Measurements from ENCODE around the gene GDPD5. TPM values are rescaled to one million over a fixed set of nuclear protein-coding genes. Genes with fewer than 3 reads are reported as not detected.

GDPD5 gene
- total RNA-seq, 3 donors from 2014 or later (not counting 1 experiment from before 2014, with no cell fraction given), result 49.7 to 95.2 (median 60.2) TPM

DNA sequence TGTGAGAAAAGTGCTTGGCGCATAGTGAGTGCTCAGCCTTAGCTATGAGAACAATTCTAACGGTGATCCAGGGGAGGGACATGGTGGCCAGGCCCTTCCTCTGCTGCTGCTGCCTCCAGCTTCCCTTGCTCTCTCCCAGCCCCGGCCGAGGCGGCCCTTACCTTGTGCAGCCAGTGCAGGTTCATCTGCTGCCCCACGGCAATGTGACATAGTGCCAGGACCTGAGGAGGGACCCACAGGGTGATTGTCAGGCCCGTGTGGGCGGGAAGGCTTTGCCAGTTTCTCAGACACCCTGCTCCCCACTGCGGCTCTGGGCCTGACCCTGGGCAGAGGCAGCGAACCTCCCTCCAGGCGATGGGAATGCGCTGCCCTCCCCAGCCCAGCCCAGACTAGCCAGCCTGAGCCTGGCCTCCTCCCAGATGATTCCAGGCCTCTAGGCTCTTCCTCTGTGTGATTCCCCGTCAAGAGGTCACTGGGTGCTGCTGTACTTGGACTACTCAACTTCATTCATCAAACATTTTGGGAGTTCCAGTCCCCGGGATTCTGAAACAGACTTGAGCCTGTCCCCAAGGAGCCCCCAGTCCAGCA is 69.1 kb downstream of the GDPD5 start:
- no peaks in the 10 kb centered on the region for H3K36me3 ChIP-seq (ENCODE audit: control insufficient read depth, insufficient read depth, low read length)
- Mint-ChIP-seq H3K9me3 (no peaks in the 10 kb centered on the region), H3K36me3 (no peaks in the 10 kb centered on the region), H3K4me3 (no peak overlapping the region), H3K4me1 (no peaks in the 10 kb centered on the region), H3K27ac (no peak overlapping the region), H3K27me3 (ENCODE audit: low read depth in 2 of 2) (no peaks in the 10 kb centered on the region)
- H3K27me3 ChIP-seq (ENCODE audit: control insufficient read depth, insufficient read depth, low read length), result no peaks in the 10 kb centered on the region
- H3K4me1 ChIP-seq (ENCODE audit: control insufficient read depth, insufficient read depth, low read length), result no peaks in the 10 kb centered on the region
- H3K4me3 ChIP-seq (ENCODE audit: low read length), result no peak overlapping the region
- no peak overlapping the region for H3K27ac ChIP-seq (ENCODE audit: low read length)
- WGBS (ENCODE audit: insufficient coverage), result 95% methylated on average over 14 of the region's 14 CpGs
- no peaks in the 10 kb centered on the region for H3K9me3 ChIP-seq (ENCODE audit: control insufficient read depth, insufficient read depth, low read length)
- ATAC-seq, result no peak
- intact Hi-C loops (cut with micrococcal nuclease), result no loop called here
- TF ChIP-seq, protein P1, sequence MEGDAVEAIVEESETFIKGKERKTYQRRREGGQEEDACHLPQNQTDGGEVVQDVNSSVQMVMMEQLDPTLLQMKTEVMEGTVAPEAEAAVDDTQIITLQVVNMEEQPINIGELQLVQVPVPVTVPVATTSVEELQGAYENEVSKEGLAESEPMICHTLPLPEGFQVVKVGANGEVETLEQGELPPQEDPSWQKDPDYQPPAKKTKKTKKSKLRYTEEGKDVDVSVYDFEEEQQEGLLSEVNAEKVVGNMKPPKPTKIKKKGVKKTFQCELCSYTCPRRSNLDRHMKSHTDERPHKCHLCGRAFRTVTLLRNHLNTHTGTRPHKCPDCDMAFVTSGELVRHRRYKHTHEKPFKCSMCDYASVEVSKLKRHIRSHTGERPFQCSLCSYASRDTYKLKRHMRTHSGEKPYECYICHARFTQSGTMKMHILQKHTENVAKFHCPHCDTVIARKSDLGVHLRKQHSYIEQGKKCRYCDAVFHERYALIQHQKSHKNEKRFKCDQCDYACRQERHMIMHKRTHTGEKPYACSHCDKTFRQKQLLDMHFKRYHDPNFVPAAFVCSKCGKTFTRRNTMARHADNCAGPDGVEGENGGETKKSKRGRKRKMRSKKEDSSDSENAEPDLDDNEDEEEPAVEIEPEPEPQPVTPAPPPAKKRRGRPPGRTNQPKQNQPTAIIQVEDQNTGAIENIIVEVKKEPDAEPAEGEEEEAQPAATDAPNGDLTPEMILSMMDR (IDR thresholded peaks at IDR 0.05), result no peak
- DNase-seq, result no peak

DNA sequence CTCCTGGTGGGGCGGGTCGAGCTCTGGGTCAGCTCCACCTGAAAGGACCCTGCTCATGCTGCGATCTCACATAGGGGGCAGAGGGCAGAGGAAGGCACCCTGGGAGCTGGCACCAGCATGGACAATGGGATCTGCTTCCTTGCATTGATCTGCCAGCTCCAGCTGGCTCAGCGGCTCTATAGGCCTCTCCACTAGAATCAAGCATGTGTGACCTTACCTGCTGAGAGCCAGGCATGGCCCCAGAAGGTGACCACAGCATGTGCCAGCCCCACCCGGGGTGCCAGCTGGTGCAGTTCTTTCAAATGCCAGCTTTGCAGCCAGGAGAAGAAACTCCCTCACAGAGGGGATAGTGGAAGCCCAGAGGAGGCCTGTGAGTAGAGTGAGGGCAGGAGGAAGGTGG is 70.8 kb downstream of the GDPD5 start:
- Histone ChIP-seq H3K9me3 (ENCODE audit: control insufficient read depth, insufficient read depth, low read length) (peaks cover 4% of the 10 kb centered on the region), H3K27me3 (ENCODE audit: control insufficient read depth, insufficient read depth, low read length) (no peaks in the 10 kb centered on the region), H3K4me1 (ENCODE audit: control insufficient read depth, insufficient read depth, low read length) (no peaks in the 10 kb centered on the region), H3K4me3 (ENCODE audit: low read length) (no peak overlapping the region), H3K27ac (ENCODE audit: low read length) (no peak overlapping the region), H3K36me3 (ENCODE audit: control insufficient read depth, insufficient read depth, low read length) (no peaks in the 10 kb centered on the region)
- WGBS (ENCODE audit: insufficient coverage), result 90% methylated on average over 5 of the region's 5 CpGs
- intact Hi-C loops (cut with micrococcal nuclease), result no loop called here
- no peaks in the 10 kb centered on the region for H3K9me3 Mint-ChIP-seq
- H3K36me3 Mint-ChIP-seq, result no peaks in the 10 kb centered on the region
- H3K4me3 Mint-ChIP-seq, result no peak overlapping the region
- DNase-seq, result no peak
- TF ChIP-seq, protein P1 (IDR thresholded peaks at IDR 0.05), result no peak
- H3K27ac Mint-ChIP-seq, result no peak overlapping the region
- no peaks in the 10 kb centered on the region for H3K27me3 Mint-ChIP-seq (ENCODE audit: low read depth in 2 of 2)
- H3K4me1 Mint-ChIP-seq, result no peaks in the 10 kb centered on the region
- no peak for ATAC-seq

DNA sequence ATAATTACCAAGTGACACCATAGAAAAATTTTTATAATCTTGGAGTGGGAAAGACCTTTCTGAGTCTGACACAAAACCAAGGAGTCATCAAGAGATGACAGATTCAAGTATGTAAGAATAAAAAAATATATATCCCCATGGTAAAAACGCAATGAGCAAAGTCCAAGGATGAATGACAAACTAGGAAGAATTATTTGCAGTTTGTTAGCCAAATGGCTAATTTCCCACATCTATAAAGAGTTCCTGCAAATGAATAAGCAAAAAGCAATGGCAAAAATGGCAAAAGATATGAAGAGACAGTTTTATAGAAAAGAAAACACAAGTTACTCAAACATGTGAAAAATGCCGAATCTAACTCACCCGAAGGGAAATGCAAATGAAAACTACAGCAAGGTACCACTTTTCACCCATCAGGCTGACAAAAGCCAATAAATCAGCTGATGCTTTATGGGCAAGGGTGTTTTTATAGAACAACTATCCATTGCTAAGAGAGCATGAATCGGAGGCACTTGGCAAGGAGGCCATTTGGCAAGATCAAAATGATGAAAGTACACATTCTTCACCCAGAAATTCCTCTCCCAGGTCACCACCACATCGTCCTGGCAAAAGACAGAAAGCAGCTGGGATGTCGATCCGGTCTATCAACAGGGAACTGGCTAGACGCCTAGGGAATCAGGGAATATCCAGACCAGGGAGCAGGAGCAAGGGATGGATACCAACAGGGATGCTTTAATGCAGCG is 71.7 kb downstream of the GDPD5 start:
- Mint-ChIP-seq H3K27me3 (ENCODE audit: low read depth in 2 of 2) (no peaks in the 10 kb centered on the region), H3K9me3 (no peaks in the 10 kb centered on the region), H3K4me3 (no peak overlapping the region), H3K27ac (no peak overlapping the region), H3K4me1 (no peaks in the 10 kb centered on the region), H3K36me3 (no peaks in the 10 kb centered on the region)
- WGBS (ENCODE audit: insufficient coverage), result 91% methylated on average over 9 of the region's 9 CpGs
- DNase-seq, result no peak
- TF ChIP-seq, protein P1 (IDR thresholded peaks at IDR 0.05), result no peak
- peaks cover 4% of the 10 kb centered on the region for H3K9me3 ChIP-seq (ENCODE audit: control insufficient read depth, insufficient read depth, low read length)
- H3K27ac ChIP-seq (ENCODE audit: low read length), result no peak overlapping the region
- ATAC-seq, result no peak
- no peak overlapping the region for H3K4me3 ChIP-seq (ENCODE audit: low read length)
- H3K4me1 ChIP-seq (ENCODE audit: control insufficient read depth, insufficient read depth, low read length), result no peaks in the 10 kb centered on the region
- H3K27me3 ChIP-seq (ENCODE audit: control insufficient read depth, insufficient read depth, low read length), result no peaks in the 10 kb centered on the region
- no peaks in the 10 kb centered on the region for H3K36me3 ChIP-seq (ENCODE audit: control insufficient read depth, insufficient read depth, low read length)
- intact Hi-C loops (cut with micrococcal nuclease), result no loop called here

Data from natural killer cell (primary cell).